PC-3 (cell line): ENCODE data around the gene NRDC.

Source experiments
- CTCF ChIP-seq: fragments of 300-600 bp; sonication (generic); conservative IDR thresholded peaks from 2 replicates; pipeline ENCODE4 v1.5.1; 2017; ENCODE audit warnings: antibody characterized with exemption, low read depth, mild to moderate bottlenecking, low read length
- EZH2 ChIP-seq: fragments of 300-600 bp; sonication (generic); IDR thresholded peaks from one replicate; pipeline ENCODE4 v1.6.1; 2017; ENCODE audit warnings: antibody characterized with exemption, mild to moderate bottlenecking, low read length; ENCODE audit not compliant: unreplicated experiment
- EZH2phosphoT487 ChIP-seq: fragments of 300-600 bp; sonication (generic); IDR thresholded peaks from 2 replicates; pipeline ENCODE4 v1.6.1; 2018; ENCODE audit warnings: mild to moderate bottlenecking, antibody characterized with exemption, low read length, borderline replicate concordance

- TF ChIP-seq CTCF = no peak
- no peak for TF ChIP-seq EZH2
- TF ChIP-seq EZH2phosphoT487 = no peak
Measured at GRCh38 chr1:51745304-51745570, 133.3 kb downstream of the NRDC start.
